Neural progenitor cell (in vitro differentiated cells): ENCODE results near the gene PPP2R3C.

Experiments used
- EZH2 ChIP-seq: fragments of 200-600 bp; sonication (generic); IDR thresholded peaks from 2 replicates; pipeline ENCODE4 v1.6.1; 2017; ENCODE audit warnings: antibody characterized with exemption, mild to moderate bottlenecking, moderate library complexity
- EZH2phosphoT487 ChIP-seq: fragments of 200-600 bp; sonication (generic); IDR thresholded peaks from 2 replicates; pipeline ENCODE4 v1.6.1; 2017; ENCODE audit warnings: antibody characterized with exemption
- TF ChIP-seq, protein P1 (sequence below): fragments of 200-600 bp; sonication (generic); IDR thresholded peaks from 2 replicates; pipeline ENCODE4 v1.5.1; 2017; ENCODE audit warnings: antibody characterized with exemption, mild to moderate bottlenecking

- TF ChIP-seq, protein P1, sequence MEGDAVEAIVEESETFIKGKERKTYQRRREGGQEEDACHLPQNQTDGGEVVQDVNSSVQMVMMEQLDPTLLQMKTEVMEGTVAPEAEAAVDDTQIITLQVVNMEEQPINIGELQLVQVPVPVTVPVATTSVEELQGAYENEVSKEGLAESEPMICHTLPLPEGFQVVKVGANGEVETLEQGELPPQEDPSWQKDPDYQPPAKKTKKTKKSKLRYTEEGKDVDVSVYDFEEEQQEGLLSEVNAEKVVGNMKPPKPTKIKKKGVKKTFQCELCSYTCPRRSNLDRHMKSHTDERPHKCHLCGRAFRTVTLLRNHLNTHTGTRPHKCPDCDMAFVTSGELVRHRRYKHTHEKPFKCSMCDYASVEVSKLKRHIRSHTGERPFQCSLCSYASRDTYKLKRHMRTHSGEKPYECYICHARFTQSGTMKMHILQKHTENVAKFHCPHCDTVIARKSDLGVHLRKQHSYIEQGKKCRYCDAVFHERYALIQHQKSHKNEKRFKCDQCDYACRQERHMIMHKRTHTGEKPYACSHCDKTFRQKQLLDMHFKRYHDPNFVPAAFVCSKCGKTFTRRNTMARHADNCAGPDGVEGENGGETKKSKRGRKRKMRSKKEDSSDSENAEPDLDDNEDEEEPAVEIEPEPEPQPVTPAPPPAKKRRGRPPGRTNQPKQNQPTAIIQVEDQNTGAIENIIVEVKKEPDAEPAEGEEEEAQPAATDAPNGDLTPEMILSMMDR: no peak
- TF ChIP-seq EZH2phosphoT487 (no peak), EZH2 (no peak)
Measured at GRCh38 chr14:35134329-35135123, 12.7 kb upstream of the PPP2R3C start.
